GM21381 (cell line): ENCODE data around the gene CTNND2.
"Not testable (repeated sequence)": the region's sequence is repeated elsewhere in the genome, so short reads cannot be mapped to it uniquely, and the experiment has no call there.

Experiments used
- ATAC-seq: cut with Tn5 transposase; IDR thresholded peaks from one replicate; pipeline ENCODE4 v1.9.1; 2021; ENCODE audit warnings: mild to moderate bottlenecking, moderate library complexity; ENCODE audit not compliant: unreplicated experiment

CTNND2 gene

DNA sequence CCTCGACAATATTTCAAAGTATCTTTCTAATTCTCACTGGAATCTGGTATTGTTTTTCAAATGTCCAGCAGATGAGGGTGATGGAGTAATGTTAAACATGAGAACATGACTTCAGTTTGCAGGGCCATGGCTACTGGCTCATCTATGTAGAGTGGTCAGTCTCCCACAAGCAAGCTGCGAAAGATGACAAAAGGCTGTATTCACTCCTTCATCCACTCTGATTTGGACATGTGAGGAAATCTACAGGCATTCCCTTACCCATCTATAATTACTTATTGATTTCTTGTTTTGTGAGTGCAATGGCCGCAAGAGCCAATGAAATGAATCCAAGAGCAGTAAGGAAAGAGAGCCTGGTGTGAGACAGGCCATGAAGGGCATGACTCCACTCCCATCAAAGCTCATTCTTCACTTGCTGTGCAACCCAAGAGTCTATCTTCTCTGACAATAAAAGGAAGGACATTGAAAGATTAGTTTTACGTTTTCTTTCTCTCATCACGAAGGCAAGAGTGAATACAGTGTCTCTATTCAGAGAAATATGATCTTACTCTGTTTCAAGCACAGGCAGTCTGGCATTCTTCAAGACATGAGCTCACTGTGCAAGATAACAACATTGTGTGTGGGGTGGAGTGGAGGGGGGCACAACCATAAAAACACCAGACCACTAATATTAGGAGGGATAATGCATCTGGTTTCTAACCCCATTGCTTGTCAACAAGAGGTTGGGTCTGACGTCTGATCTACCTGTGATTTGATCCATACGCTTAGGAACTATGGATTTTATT, 893.6 kb downstream of the CTNND2 start:
- ATAC-seq = no peak

DNA sequence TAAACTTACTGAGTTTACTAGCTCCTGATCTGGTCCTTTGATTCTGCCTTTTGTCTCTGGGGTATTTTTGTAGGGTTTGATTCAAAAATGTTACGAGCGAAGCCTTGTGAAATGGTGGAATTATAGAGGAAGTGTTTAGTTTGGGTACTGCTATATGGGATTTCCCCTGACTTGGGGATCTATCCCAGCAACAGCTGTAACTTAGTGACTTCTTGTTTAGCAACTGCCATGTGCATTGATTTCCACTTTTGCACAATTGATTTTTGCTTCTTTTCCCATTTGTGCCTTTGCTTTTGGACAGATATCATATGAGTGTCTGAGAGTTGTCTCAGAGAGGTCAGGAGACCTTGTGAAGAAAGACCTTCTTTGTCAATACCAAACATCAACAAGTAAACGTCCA, 894.7 kb downstream of the CTNND2 start:
- no peak for ATAC-seq

DNA sequence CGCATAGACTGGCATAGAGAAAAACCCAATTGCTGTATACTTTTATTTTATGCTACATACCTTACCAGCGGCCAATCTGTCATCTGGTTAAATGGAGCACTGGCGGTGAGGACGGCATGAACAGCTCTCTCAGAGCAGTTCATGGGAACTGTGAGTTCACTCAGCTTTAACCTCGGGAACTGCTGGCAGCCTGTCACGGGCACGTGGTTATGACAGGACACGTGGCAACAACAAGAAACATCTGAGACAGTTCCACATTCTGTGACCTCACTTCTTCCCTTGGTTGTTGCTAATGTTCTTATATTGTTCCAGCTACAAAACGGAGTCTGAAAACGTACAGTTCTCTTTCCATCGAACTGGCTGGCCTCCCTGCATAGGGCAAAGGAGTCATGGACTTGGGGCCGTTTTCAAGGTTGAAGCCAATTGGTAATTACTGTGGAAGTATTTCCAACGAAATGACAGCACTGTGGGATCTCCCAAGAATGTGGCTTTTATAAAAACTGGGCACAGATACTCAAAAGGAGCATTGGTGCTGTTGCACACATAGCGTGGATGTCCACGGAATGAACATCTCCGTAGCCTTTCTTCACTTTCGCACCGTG, 896.9 kb downstream of the CTNND2 start:
- ATAC-seq = no peak

DNA sequence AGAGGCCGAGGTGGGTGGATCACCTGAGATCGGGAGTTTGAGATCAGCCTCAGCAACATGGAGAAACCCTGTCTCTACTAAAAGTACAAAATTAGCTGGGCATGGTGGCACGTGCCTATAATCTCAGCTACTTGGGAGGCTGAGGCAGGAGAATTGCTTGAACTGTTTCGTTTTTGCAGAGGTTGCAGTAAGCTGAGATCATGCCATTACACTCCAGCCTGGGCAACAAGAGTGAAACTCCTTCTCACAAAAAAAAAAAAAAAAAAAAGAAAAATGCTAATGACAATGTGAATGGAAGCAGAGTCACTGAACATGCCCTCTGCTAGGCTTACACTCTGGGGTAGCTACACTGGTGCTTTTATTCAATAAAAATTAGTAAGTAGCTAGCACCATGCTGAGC, 899.7 kb downstream of the CTNND2 start:
- ATAC-seq = not testable (repeated sequence)

DNA sequence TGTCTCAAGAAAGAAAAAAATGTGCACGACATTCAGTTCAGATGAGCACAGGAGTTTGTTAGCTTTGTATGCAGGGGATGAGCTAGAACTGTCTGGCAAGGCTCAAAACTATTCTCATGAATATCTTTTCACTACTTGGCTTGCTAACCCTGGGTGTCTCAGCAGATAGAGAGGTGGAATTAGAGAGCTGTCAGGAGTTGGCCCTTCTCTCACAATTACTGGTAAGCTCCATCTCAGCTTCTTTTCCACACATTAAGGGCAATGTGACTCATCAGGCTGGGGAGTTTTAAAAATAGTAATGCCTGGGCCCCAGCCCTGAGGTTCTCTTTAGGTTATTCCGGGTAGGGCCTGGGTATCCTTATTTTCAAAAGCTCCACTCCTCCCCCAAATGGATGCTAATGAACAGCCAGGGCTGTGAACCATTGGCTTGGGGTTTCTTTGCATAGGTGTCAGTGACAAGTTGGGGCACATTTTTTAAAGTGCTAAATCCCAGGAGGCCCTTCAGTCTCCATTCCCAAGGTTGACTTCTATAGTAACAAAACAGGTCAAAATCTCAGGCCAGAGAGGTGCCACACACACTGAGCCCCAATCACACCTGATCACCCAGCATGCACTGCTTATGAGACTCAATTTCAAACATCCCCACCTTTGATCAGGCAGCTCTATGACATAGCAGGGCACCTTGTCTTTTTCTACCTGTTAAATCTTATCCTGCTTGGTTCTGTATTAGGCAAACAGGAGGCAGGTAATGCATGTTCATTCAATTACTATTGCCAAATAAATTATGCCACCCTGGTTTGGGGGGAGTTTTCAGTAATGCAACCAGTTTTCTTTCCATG, 903.5 kb downstream of the CTNND2 start:
- ATAC-seq = no peak

DNA sequence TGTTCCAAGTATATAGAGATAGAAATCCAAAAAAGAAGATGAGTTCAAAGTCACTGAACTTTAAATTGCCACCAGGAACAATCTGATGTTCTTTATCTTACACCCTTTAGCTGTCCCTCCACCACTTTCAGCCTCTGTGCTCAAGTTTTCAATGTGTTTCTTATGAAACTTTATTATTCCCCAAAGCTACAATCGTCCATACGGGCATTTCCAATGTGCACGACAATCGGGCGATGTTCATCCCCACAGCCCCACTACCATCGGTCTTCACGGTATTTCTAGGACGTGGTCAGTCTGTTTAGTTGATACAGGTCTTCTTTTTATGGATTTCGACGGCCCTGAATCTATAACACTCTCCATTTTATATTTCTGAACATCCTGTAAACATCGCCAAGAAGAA, 904.5 kb downstream of the CTNND2 start:
- ATAC-seq = no peak

DNA sequence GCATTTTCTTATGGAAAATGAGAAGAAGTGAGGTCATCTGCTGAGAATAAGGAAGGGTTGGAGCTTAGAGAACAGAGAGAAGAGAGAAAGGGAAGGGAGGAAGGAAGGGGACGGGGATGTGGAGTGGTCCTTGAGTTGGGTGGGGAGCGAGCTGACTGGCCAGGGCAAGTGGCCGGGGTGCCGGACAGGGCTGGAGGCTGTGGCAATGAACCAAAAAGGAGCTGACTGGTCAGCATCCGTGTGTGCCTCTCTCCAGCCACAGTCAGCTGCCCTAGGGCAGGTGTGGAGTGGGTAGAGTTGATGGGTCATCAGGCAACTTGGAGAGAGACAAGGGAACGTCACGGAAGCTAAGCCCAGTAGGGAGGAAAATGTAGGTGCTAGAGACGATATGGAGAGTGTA, 908.4 kb downstream of the CTNND2 start:
- no peak for ATAC-seq

DNA sequence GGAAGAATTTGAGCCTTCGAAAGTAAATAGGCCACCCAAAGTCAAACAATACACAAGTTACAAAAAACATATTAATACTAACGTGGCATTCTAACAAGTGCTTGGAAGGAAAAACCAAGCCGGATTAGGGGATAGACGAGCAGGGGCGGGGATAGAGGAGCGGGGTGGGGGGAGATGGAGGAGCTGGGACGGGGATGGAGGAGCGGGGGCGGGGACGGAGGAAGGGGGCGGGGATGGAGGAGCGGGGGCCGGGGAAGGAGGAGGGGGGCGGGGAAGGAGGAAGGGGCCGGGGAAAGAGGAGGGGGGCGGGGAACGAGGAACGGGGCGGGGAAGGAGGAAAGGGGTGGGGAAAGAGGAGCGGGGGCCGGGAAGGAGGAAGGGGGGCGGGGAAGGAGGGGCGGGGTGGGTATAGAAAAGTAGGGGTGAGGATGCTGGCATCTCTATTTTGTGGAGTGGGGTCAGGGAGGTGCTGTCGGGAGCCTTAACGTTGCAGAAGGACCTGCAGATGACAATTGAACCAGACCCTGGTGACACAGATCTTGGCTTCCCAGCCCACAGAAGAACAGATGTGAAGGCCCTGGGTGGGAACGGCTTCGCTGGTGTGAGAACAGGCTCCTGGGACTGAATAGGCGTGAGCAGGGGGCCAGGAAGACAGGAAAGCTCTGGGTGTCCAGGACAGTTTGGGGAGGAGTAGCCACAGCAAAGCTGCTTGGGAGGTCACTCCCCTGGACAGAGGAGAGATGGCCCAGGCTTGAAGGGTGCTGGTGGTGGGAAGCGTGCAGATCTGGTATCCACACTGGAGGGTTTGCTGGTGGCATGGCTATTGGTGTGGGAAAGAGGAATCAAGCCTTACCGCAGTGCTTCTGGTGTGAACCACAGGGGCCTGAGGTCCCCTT, 909.9 kb downstream of the CTNND2 start:
- ATAC-seq = no peak

DNA sequence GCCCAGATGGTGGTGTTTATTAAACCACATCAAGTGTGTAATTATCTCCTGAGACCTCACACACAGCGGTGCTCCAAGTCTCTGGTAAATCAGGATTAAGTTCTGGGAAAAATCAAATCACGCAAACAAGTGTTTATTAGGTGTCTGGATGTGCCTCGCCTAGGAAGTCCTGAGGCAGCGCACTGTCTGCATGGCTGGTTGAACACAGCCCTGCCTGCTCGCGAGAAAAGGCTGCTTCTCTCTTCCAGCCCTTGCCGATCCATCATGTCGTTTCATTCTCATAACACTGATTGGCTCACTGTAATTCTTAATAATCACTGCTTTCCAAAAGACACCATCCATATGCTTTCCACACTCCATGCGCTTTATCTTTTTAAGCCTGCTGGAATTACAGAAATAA, 913.6 kb downstream of the CTNND2 start:
- ATAC-seq = no peak

DNA sequence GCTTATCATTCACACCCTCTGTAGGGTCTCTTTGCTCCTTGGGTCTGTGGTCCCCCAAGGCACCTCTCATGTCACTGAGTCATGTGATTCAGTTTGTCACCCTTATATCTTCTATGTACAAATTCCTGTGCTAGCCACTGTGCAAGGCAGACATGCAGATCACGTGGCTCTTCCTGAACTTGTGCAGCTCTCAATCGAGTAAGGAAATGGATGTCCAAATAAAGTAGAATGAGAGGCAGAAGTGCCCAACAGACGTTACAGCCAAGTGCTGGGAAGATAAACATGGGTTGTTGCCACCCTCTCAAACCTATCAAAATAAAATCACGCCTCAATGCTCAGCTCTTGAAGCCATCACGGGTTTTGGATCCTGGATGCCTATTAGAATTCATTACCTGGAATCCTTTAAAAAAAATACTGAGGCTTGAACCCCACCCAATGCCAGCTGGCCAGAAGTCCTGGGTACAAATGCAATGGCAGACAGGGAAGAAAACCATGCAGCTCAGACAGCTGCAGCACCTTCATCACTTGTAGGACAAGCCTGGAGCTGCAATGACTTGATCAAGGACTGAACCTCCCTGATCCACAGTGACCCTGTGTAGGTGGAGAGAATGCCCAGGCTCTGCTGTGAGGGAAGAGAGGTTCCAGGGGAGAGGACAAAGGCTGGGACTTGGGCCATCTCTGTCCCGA, 914.5 kb downstream of the CTNND2 start:
- ATAC-seq = no peak

DNA sequence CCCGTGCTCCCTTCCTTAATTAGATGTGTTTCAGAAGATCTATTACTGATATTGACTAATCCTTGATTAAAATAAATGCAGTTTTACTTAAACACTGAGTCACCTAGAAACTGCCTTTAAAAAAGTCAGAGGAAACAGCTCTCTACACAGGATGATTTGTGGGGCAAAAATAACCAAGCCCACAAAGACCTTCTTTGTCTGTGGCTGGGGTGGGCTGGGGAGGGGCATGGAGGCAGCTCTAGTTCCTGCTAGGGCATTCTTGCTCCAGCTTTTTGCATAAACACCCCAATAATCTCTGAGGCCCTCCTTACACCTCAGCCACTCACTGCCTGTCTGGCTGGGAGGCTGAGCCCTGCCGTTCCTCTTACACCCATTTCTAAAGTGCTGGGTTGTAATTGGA, 915.6 kb downstream of the CTNND2 start:
- no peak for ATAC-seq

DNA sequence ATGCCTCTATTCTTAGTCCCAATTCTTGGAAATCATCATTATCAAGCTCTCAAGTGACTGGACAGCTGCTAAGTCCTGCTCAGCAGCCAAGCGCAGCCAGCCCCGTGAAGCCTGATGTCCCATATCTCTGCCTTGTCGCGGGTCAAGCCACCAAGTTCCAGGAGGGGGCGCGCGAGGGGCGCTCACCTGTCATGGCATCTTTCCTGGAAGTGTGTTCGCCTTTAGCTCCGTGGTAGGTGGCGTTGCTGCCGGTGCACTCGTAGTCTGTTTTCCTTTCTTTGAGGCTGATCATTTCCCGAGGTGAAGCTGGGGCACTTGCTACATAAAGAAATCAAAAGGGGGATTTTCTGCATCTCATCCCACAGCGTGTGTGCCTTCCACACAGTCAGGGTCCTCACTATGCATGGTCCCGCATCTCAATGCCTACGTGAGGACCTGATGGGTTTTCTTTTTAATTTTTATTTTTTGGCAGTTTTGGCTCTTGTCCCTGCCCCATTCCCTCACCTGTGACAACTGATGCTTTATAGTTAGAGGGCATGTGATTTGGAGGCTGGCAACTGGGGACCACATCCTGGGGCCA, 916.2 kb downstream of the CTNND2 start:
- peak; percentile 84 for ATAC-seq

DNA sequence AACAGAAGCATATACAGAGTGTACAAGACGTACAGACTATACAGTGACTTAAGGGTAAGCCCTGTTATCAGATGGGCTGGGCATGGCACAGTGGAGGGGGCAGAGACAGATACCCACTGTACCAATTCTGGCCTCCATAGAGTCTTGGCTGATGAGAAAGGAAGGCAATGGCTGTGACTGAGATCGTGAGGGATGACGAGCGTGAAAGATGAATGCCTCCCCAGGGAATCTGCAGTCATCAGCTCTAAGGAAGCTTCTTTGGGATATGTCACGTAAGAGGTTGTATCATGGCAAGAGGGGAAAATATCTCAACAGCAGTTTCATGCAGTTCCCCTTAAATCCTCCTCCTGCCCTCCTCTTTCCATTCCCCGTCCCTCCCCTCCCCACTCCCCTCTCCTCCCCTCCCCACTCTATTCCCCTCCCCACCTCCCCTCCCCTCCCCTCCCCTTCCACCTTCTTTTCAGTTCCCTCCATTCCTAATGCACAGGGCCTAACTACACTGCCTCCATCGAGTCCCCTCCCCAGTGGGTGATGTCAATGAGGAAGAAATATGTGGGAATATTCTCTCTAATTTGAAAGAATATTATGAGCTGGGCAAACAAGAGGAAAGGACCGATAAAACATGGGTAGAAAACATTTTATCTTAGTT, 916.8 kb downstream of the CTNND2 start:
- ATAC-seq = no peak

DNA sequence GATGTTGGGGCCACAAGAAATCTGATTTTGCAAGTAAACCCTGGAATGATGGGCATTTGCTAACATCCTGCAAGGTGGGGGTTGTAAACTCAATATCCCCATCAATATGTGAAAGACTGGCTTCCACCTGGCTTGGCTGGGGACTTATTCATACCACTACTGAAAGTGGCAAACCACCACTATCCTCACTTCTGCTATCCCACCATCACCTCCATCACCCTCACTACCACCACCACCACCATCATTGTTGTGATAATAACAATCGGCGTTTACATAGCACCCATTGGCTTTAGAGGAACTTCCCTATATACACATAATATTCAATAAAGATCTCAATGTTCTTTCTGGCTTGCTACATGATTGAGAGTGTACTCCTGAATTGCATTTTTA, 918.5 kb downstream of the CTNND2 start:
- no peak for ATAC-seq

DNA sequence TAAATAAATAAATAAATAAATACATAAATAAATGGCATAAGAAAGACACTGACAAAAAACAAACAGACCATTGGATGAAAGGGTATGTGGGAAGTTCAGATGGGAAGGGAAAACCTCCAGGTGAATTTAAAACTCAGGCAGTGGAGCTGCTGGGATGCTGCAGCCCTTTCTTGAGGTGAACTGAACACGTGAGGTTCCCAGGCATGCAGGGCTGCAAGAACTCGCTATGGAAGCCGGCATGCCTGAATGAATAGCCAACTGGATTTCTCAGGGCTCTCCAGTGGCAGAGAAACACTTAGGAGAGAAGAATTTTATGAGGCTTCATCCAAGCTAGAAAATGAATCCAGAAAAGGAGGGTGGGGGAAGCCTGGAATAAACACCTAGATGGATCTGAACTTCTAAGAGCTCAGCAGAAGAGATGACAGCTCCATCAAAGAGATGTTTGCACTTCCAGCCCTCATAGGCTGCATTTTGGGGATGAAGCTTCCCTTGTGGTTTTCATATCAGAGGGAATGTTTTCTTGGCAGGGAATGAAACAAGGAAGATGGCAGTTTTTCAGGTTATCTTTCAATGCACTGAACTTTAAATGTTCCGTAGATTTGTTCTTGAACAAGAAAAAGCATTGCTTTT, 919.0 kb downstream of the CTNND2 start:
- ATAC-seq = no peak

DNA sequence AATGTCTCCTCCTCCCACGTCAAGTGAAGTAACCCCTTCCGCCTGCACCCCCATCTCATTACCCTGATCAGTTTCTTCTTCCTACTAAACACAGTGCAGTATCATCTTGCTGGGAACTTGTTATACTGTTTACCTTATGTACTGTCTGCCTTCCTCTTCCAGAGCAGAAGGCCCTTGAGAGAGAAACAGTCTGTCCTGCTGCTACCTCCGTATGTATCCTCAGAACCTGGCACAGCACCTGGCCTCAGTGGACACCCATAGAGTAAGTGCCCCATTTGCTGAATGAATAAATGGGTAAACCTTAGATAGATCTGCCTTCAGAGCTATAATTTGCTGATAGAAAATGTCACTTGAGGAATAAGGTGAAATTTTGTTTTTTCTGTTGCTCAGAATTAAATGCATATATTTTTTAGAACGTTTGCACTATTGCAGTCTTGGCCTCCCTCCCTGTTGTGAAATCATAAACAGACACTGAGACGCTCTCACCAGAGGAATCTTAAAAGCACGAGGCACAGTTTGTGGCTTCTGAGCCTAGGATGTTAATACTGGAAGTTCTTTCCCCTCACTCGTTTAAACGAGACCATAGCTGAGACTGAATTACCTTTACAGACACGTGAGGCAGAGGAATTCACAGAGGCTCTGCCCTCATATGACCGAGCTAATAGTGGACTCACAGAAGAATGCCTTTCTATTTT, 920.1 kb downstream of the CTNND2 start:
- no peak for ATAC-seq

DNA sequence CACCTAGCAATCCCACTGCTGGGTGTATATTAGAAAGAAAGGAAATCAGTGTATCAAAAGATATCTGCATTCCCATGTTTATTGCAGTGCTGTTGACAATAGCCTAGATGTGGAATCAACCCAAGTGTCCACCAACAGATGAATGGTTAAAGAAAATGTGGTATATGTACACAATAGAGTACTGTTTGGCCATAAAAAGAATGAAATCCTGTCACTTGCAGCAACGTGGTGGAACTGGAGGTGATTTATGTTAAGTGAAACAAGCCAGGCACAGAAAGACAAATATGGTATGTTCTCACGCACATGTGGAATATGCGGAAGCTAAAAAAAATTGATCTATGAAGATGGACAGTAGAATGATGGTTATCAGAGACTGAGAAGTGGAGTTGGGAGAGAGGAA, 921.6 kb downstream of the CTNND2 start:
- no peak for ATAC-seq

DNA sequence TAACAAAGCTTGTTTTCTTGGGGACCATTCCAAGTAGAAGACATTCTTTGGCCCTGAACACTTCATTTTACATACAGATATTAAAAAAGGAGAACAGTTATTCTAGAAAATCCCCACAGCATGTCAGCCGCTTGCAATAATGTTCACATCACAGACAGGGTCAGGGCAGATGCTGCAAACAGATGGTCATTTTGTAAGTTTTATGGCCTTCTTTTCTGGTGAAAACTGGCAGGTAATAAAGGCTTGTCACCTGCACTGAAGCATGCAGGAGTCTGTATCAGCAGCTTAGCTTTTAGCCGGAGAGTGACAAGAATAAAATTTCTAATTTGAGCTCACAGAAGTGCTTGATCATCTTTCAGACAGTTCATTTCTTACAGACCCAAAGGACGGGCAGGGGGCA, 922.3 kb downstream of the CTNND2 start:
- ATAC-seq = no peak
